ENCODE results near the gene PVR.
"Not testable (repeated sequence)": the region's sequence is repeated elsewhere in the genome, so short reads cannot be mapped to it uniquely, and the experiment has no call there.

PVR gene

GRCh38 chr19:44680536-44680935 lies 36.8 kb downstream of the PVR start:
- no peak for DNase-seq

DNA sequence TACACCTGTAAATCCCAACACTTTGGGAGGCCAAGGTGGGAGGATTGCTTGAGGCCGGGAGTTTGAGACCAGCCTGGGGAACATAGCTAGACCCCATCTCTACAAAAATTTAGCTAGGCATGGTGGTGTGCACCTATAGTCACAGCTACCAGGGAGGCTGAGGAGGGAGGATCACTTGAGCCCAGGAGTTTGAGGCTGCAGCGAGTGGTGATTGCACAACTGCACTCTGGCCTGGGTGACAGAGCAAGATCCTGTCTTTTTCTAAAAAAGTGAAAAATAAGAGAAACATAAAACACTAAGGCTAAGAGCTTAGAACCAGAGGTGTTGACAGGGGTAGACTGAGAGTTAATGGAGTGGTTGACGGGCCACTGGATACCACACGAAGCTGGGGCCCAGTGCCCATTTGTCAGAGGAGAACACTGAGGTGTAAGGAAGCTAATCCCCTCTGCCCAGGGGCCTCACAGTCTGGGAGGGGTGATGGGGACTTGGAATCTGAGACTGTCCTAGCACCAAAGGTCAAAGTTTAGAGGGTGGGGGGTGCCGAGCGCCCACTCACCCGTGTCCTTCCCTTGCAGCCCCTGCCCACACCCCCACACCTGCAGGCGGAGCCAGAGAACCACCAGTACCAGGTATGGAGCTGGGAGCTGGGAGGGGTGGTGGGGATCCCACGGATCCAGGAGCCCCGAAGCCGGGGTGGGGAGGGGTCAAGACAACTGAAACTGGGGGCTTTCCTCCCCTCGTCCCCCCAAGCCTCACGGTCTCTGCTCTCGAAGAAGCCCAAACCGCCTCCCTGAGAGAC lies 38.5 kb downstream of the PVR start:
- no peak for DNase-seq

DNA sequence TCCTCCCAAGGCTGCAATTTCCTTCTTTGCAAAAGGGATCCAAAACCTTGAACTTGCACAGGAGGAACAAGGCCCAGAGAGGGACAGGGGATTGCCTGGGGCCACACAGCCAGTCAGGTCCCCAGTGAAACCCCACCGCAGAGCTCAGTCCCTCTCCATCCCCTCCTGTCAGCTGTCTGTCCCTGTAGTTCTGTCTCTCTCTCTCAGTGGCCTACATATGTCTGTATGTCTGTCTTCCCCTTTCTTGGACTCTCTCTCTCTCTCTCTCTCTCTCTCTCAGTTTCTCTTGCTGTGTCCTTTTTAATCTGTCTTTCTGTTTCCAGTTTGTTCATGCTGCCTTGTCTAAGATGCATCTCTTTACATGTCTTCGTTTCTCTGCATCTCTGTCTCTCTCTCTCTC lies 39.1 kb downstream of the PVR start:
- DNase-seq = no peak

- DNase-seq = no peak
These were observed 39.9 kb downstream of the PVR start for GRCh38 chr19:44683434-44684210.

- not testable (repeated sequence) for DNase-seq
These were observed 40.7 kb downstream of the PVR start for GRCh38 chr19:44684396-44684795.

- DNase-seq = no peak
These were observed 41.5 kb downstream of the PVR start for GRCh38 chr19:44684892-44685863.

- DNase-seq = no peak
These were observed 42.2 kb downstream of the PVR start for GRCh38 chr19:44685877-44686276.

- no peak for DNase-seq
These were observed 43.2 kb downstream of the PVR start for GRCh38 chr19:44686896-44687295.

DNA sequence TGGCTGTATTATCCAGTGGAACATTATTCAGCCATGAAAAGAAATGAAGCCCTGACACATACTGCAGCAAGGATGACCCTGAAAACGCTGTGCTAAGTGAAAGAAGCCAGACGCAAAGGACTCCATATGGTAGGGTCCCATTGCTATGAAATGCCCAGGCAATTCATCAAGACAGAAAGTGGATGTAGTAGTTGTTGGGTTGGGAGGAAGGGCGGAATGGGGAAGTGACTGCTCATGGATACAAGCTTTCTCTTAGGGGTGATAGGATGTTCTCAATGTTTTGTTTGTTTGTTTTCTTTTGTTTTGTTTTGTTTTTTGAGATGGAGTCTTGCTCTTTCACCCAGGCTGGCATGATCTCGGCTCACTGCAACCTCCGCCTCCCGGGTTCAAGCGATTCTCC lies 44.2 kb downstream of the PVR start:
- no peak for DNase-seq

DNA sequence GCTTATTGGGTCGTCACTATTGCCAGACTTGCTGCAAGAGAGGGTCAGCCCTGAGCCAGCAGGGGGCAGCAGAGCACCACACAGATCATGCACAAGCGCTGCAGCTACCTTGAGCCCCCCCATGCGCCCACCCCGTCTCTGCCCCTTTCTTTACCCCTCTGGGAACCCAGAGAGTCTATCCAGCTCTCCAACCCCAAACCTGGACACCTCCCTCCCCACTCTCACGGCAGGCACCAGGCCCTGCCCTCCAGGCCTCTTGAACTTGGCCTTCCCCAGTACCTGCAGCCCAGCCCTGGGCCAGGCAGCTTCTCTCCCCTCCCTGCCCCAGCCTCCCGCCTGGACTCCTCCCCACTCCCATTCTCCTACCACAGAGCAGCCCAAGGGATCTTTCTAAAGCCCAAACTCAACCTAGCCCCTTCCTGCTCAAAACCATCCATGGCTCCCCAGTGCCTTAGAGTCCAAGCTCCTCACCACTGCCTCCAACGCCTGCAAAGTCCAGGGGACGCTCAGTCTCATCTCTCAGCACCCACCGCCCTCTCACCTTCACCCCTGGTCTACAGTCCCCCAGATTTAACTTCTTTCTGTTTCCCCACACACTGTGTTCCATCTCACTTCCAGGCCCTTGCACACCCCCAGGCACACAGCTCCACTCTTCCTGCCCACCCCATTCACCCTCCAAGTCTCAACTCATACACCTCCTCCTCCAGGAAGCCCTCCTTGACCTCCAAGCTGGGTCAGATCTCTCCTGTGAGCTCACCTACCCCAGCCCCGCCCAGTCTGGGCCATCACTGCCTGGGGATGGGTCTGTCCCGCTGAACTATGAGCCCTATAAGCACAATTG lies 45.8 kb downstream of the PVR start:
- peak; percentile 65 to 79 (median 71) for DNase-seq

GRCh38 chr19:44690131-44690440 lies 46.4 kb downstream of the PVR start:
- DNase-seq = no peak

GRCh38 chr19:44692379-44692721 lies 48.6 kb downstream of the PVR start:
- no peak for DNase-seq

GRCh38 chr19:44694184-44694579 lies 50.5 kb downstream of the PVR start:
- DNase-seq = no peak

DNA sequence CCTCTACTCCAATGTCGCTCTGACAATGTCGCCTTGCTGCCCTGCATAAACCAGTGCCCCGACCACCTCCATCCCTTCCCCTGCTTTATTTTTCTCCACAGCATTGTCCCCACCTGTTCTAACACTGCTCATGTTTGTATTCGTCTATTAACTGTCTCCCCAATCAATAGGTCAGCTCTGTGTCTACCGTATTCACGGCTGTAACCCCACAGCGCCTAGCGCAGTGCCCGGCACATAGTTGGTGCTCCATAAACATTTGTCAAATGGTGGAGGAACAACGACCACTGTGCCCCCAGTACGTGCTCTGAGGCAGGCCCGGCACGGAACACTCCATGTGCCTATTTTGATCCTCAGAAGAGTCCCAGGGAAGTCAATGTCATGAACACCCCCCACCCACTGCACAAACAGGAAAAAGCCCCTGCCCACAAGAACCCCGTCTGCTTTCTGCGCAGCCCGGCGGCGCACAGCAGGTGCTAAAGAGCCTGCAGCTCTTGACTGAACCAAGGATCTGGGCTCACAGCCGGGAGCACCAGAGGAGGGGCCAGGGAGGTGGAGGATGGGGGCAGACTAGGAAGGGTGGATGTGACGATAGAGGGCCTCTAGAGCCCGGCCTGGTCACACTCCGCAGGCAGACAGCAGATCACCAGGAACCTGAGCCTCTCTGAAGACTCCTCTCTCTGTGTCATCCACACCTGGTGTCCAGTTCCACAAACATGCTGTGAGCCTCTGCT lies 53.4 kb downstream of the PVR start:
- DNase-seq = no peak

DNA sequence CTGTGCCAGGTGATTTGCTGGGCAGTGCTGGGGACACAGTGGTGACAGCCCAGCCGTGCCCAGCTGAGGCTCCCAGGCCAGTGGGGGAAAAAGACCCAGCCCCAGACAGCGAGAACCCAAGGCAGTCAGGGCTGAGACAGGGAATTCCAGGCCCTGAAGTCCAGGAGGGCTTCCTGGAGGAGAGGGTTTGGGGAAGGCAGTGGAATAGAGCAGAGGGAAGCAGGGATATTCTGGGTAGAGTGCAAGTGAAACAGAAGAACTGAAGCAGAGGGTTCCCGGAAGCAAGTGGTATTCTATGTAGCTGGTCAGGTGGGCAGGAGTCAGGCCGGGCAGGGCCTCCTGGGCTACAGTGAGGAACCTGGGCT lies 53.9 kb downstream of the PVR start:
- no peak for DNase-seq

DNA sequence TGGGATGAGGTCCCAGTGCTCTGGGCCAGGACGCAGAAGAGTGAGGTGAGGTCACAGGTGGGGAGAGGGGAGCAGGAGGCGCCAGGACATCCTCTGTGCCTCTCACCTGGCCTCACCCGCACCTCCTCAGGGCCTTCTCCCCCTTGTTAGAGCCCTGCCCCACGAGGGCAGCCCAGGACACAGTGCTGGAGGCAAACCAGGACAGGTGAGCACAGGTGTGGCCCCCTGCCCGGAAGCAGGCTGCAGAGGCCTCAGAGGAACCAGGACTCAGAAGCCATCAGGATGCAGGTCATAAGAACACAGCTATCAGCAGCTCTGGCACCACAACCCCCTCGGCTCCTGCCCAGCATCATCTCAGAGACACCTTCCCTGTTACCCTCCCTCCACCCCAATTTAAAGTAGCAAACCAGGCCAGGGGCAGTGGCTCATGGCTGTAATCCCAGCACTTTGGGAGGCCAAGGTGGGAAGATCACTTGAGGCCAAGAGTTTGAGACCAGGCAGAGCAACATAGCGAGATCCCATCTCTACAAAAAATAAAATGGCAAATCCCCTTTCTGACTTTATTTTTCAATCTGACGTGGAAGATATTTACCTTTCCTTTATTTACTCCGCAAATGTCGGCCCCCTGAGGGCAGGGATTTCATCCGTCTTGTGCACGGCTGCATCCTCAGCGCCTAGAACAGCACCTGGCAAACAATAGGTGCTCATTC lies 54.9 kb downstream of the PVR start, which contains the start of gene CEACAM16:
Gene CEACAM16, plus strand, starts transcription at position 660 of the 710 bp plus-strand sequence. CDS start 2,306 bp downstream, outside the sequence.
- DNase-seq = no peak

GRCh38 chr19:44700547-44700946 lies 56.8 kb downstream of the PVR start:
- no peak for DNase-seq

DNA sequence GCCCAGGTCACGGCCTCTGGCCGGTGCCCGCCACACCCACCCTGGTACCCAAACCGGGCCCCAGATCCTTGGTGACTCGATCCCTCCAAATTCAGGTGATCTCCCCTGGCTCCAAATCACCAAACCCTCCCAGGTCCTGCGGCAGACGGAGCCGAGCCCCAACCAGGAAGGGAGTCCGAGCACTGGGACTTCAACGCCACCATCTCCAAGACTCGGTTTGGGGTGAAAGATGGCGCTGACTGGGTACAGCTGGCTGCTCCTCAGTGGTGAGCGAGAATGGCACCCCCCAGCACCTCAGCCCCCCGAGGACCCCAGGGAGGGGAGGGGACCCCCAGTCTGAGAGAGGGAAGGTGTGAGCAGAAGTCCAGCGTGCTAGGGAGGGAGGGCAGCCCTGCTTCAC lies 57.5 kb downstream of the PVR start:
- no peak for DNase-seq

- DNase-seq = no peak
These were observed 59.0 kb downstream of the PVR start for GRCh38 chr19:44702551-44703176.

- no peak for DNase-seq
These were observed 59.8 kb downstream of the PVR start for GRCh38 chr19:44703336-44704078.
